Gastroesophageal sphincter (tissue), 4 donors: ENCODE data around the gene CENPU. TPM values are rescaled to one million over a fixed set of nuclear protein-coding genes. Genes with fewer than 3 reads are reported as not detected.

Experiments
- ATAC-seq: fragments of 150-250 bp; one replicate; pipeline ENCODE4 v1.9.1; 2016; ENCODE audit warnings: mild to moderate bottlenecking, moderate library complexity
- H3K27ac ChIP-seq, 4 donors: fragments of 200-600 bp; sonication (generic) in 3 of 4; 1 replicate in 3 of 4; 2 replicates in 1 of 4; pipeline ENCODE4 v1.5.1; 2016 to 2019
- H3K27me3 ChIP-seq: fragments of 200-600 bp; sonication (generic); one replicate; pipeline ENCODE4 v1.5.1; 2019
- H3K36me3 ChIP-seq, 2 donors: fragments of 200-600 bp; sonication (generic); one replicate each; pipeline ENCODE4 v1.5.1; 2019; ENCODE audit warnings: control low read depth in 1 of 2
- H3K4me1 ChIP-seq, 3 donors: fragments of 200-600 bp; sonication (generic); 1 replicate in 2 of 3; 2 replicates in 1 of 3; pipeline ENCODE4 v1.5.1; 2016 to 2019; ENCODE audit warnings: control low read depth in 2 of 3
- H3K4me3 ChIP-seq, 2 donors: fragments of 200-600 bp; sonication (generic); one replicate each; pipeline ENCODE4 v1.5.1; 2019; ENCODE audit warnings: mild to moderate bottlenecking in 1 of 2, moderate library complexity in 1 of 2
- H3K9me3 ChIP-seq, 3 donors: fragments of 200-600 bp; sonication (generic); one replicate each; pipeline ENCODE4 v1.5.1; 2017 to 2019; ENCODE audit warnings: control low read depth in 2 of 3
- EP300 ChIP-seq: sonication (generic); formaldehyde crosslinking; IDR thresholded peaks from one replicate; pipeline ENCODE4 v1.6.1; 2017; ENCODE audit warnings: antibody characterized with exemption, mild to moderate bottlenecking
- POLR2A ChIP-seq, 2 donors: fragments of 450-650 bp; IDR thresholded peaks; one replicate each; pipeline ENCODE4 v1.6.1; 2017; ENCODE audit warnings: antibody characterized with exemption in 2 of 2, mild to moderate bottlenecking in 2 of 2, moderate library complexity in 1 of 2
- POLR2AphosphoS5 ChIP-seq: sonication (generic); formaldehyde crosslinking; IDR thresholded peaks from one replicate; pipeline ENCODE4 v1.6.1; 2017; ENCODE audit warnings: antibody characterized with exemption
- WGBS, 2 donors: methylation state at CpG; one replicate each; pipeline ENCODE4 v1.1.5; 2018; ENCODE audit warnings: low coverage in 1 of 2; 5-methylcytosine and 5-hydroxymethylcytosine counted together
- total RNA-seq, 4 donors: library from RNA; depleted of rRNA; stranded (reverse); fragments of >200 nt; gene quantifications; one replicate each; pipeline ENCODE4 v1.1.0, GENCODE V29; 2016
- TF ChIP-seq, protein P1 (sequence below), 4 experiments: fragments of 200-600 bp in 2 of 4; fragments of 450-650 bp in 2 of 4; sonication (generic) in 1 of 4; IDR thresholded peaks; one replicate each; pipeline ENCODE4 v1.5.1; 2017 to 2019; ENCODE audit warnings: antibody characterized with exemption in 4 of 4, mild to moderate bottlenecking in 2 of 4, moderate library complexity in 2 of 4

Gene CENPU
- total RNA-seq, 4 donors from 2014 or later = 0.54 to 8.0 (median 1.1) TPM; not detected in 1

DNA sequence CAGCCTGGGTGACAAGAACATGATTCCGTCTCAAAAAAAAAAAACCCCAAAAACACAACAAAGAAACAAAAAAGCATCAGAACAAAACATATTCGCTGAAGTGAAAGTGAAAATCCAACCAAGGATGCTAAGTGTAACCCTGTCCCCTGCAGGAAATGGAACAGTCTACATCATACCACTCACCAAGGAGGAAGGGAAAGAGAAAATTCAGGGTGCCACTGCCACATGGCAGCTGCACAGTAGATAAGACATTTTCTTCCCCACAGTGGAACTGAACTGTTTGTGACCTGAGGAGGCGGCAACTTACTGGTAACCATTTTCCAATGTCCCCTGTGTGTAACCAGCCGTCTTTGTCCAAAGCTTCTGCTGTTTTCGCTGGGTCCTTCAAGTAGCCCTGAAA lies 28.2 kb upstream of the CENPU start:
- peaks cover 0 to 9% (median 0%) of the 10 kb centered on the region in 3 donors for H3K4me1 ChIP-seq
- WGBS, 2 donors = 91% methylated on average over 5 of the region's 5 CpGs; no CpG with 5 or more reads in 1 of the 2 donors
- no peak overlapping the region for H3K4me3 ChIP-seq
- H3K27me3 ChIP-seq = no peaks in the 10 kb centered on the region
- H3K27ac ChIP-seq = no peak overlapping the region
- peaks cover 0 to 80% of the 10 kb centered on the region in 2 donors for H3K36me3 ChIP-seq
- TF ChIP-seq POLR2A (IDR thresholded peaks at IDR 0.05) (no peak), POLR2AphosphoS5 (no peak), EP300 (no peak)
- TF ChIP-seq, protein P1, sequence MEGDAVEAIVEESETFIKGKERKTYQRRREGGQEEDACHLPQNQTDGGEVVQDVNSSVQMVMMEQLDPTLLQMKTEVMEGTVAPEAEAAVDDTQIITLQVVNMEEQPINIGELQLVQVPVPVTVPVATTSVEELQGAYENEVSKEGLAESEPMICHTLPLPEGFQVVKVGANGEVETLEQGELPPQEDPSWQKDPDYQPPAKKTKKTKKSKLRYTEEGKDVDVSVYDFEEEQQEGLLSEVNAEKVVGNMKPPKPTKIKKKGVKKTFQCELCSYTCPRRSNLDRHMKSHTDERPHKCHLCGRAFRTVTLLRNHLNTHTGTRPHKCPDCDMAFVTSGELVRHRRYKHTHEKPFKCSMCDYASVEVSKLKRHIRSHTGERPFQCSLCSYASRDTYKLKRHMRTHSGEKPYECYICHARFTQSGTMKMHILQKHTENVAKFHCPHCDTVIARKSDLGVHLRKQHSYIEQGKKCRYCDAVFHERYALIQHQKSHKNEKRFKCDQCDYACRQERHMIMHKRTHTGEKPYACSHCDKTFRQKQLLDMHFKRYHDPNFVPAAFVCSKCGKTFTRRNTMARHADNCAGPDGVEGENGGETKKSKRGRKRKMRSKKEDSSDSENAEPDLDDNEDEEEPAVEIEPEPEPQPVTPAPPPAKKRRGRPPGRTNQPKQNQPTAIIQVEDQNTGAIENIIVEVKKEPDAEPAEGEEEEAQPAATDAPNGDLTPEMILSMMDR (IDR thresholded peaks at IDR 0.05) = no peak
- H3K9me3 ChIP-seq = no peaks in the 10 kb centered on the region
- ATAC-seq = no peak

DNA sequence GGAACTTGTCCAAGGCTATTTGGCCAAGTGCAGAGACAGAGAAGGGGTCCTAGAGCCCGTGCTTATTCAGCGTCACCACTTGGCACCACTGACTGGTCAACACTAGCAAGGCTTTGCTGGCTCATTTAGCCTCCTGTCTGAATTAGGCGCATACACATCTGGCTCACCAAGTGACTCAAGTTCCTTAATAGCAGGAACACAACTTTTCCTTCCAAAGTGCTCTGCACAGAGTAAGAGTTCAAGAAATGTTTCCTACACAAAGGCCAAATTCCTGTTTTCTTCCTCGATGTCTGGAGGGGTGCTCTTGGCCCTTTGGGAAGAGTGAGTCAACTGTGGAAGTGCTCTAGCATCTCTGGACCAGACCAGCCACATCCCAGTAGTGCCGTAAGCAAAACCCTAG lies 26.8 kb upstream of the CENPU start:
- peaks cover 0 to 80% of the 10 kb centered on the region in 2 donors for H3K36me3 ChIP-seq
- peak; percentile 32 for ATAC-seq
- WGBS, 2 donors = 52 to 87% methylated on average over 3 to 4 of the region's 5 CpGs
- no peak for TF ChIP-seq POLR2A (IDR thresholded peaks at IDR 0.05)
- TF ChIP-seq EP300 = no peak
- no peak for TF ChIP-seq POLR2AphosphoS5
- TF ChIP-seq, protein P1 (IDR thresholded peaks at IDR 0.05) = no peak
- H3K4me1 ChIP-seq = peaks cover 0 to 20% (median 0%) of the 10 kb centered on the region in 3 donors
- H3K9me3 ChIP-seq = no peaks in the 10 kb centered on the region
- H3K27me3 ChIP-seq = no peaks in the 10 kb centered on the region
- H3K4me3 ChIP-seq = no peak overlapping the region
- no peak overlapping the region for H3K27ac ChIP-seq

DNA sequence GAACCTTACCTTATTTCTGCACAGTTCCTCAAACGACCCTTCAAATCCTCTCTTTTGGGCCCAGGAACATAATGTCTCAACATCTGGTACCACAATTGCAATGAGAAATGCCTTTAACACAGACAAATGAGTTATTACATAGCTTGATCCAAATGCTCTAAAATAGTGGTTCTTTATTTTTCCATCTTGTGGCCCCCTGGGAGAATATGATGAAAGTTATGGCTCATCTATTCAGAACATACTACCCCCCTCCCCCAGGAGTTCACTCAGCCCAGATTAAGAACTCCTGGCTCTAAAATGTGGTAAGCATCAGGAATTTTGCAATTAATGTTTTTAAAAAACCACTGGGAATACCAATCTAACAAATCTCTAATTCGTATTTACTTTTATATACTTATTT lies 23.9 kb upstream of the CENPU start:
- 8 to 20% methylated on average over 2 of the region's 2 CpGs for WGBS, 2 donors
- ATAC-seq = peak; percentile 77
- no peaks in the 10 kb centered on the region for H3K9me3 ChIP-seq
- no peak overlapping the region for H3K4me3 ChIP-seq
- H3K4me1 ChIP-seq = peaks cover 0 to 25% (median 4%) of the 10 kb centered on the region in 3 donors
- TF ChIP-seq POLR2A (IDR thresholded peaks at IDR 0.05) (no peak), EP300 (no peak), POLR2AphosphoS5 (peak; percentile 15)
- TF ChIP-seq, protein P1 (IDR thresholded peaks at IDR 0.05) = no peak
- no peaks in the 10 kb centered on the region for H3K27me3 ChIP-seq
- peak overlapping the region in 2 of 4 donors; percentile 9 to 36 for H3K27ac ChIP-seq
- peaks cover 0 to 76% of the 10 kb centered on the region in 2 donors for H3K36me3 ChIP-seq

DNA sequence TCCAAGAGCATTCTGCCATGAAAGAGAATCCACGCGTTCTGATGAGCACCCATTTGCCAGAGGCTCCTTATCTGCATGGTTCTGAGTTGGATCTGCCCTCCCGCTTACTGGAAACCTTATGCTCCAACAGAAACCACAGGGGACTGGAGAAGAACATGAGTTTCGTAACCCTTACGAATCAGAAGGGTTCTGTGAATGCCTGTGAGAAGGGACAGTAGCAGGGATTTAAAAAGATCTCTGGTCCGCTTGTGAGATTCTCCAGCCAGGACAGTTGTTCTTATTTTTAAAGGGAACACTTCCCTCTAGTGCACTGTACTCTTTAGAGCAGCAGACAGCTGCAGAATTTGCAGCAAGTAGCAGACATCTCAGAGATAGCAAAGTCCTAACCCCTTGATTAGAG lies 22.5 kb upstream of the CENPU start:
- ATAC-seq = peak; percentile 80
- Histone ChIP-seq H3K4me1 (peaks cover 0 to 24% (median 4%) of the 10 kb centered on the region in 3 donors), H3K9me3 (no peaks in the 10 kb centered on the region), H3K4me3 (no peak overlapping the region), H3K27ac (peak overlapping the region in 2 of 4 donors; percentile 45 to 56), H3K27me3 (no peaks in the 10 kb centered on the region), H3K36me3 (peaks cover 0 to 61% of the 10 kb centered on the region in 2 donors)
- WGBS, 2 donors = 60% methylated on average over 6 of the region's 6 CpGs; no CpG with 5 or more reads in 1 of the 2 donors
- no peak for TF ChIP-seq POLR2A (IDR thresholded peaks at IDR 0.05)
- no peak for TF ChIP-seq EP300
- TF ChIP-seq POLR2AphosphoS5 = peak; percentile 69

- peak overlapping the region in 2 of 4 donors; percentile 45 to 56 for H3K27ac ChIP-seq
- H3K36me3 ChIP-seq = peaks cover 0 to 50% of the 10 kb centered on the region in 2 donors
- peak; percentile 42 for ATAC-seq
These were observed 21.4 kb upstream of the CENPU start for GRCh38 chr4:184755278-184755677.

More at GRCh38 chr4:184755278-184755677, 21.4 kb upstream of the CENPU start:
- TF ChIP-seq POLR2A (IDR thresholded peaks at IDR 0.05) (no peak), POLR2AphosphoS5 (no peak), EP300 (no peak)
- TF ChIP-seq, protein P1 (IDR thresholded peaks at IDR 0.05) = no peak
- Histone ChIP-seq H3K9me3 (no peaks in the 10 kb centered on the region), H3K4me3 (no peak overlapping the region), H3K4me1 (peaks cover 0 to 24% (median 4%) of the 10 kb centered on the region in 3 donors), H3K27me3 (no peaks in the 10 kb centered on the region)
- WGBS, 2 donors = 59 to 66% methylated on average over 3 to 6 of the region's 6 CpGs
